GM18517 (cell line): ENCODE results near the gene RMRP.
"Not testable (repeated sequence)": the region's sequence is repeated elsewhere in the genome, so short reads cannot be mapped to it uniquely, and the experiment has no call there.

ENCODE experiments used
- ATAC-seq: cut with Tn5 transposase; IDR thresholded peaks from one replicate; pipeline ENCODE4 v1.9.1; 2021; ENCODE audit warnings: mild to moderate bottlenecking, moderate library complexity; ENCODE audit not compliant: unreplicated experiment

The RMRP gene

GRCh38 chr9:35646153-35646532 lies 11.7 kb downstream of the RMRP start:
- no peak for ATAC-seq

DNA sequence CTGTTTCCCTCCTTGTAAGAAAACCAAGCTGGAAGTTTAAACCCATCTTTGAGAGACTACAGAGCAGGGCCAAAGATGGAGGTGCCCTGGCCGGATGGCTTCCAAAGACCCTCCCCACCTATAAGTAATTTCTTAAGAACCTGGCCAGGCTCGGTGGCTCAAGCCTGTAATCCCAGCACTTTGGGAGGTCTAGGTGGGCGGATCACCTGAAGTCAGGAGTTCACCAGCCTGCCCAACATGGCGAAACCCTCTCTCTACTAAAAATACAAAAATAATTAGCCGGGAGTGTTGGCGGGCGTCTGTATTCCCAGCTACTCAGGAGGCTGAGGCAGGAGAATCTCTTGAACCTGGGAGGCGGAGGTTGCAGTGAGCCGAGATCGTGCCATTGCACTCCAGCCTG lies 12.1 kb downstream of the RMRP start:
- not testable (repeated sequence) for ATAC-seq

DNA sequence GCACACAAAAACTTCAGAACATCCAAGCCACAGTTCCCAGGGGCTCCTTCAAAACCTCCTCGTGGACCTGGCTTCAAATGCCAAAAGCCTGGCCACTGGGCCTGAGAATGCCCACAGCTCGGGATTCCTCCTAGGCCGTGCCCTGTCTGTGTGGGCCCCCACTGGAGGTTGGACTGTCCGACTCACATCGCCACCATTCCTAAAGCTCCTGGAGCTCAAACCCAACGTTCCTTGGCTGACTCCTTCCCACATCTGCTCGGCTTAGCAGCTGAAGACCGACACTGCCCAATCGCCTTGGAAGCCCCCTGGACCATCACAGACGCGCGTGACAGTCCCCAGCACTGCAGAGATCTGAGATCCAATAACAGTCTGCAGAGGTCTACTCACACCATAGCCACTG lies 14.8 kb downstream of the RMRP start:
- ATAC-seq, result no peak

DNA sequence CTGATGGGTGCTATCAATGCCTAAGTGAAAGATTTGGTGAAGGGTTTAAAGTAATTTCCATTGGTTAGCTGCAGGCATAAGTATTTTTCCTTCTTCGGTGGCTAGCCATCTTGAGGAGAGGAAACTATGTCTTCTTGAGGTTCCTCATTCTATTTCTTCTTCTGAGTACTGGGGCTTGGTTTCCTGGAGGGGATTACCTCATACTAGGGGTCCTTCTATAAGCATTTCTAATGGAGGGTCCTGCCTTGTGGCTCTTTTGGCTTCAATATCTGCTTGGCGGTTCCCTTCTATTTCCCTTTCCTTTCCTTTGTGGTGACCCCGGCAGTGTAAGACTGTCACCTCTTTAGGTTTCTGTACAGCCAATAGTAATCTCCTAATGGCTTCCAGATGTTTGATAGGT lies 16.3 kb downstream of the RMRP start:
- ATAC-seq, result not testable (repeated sequence)

- not testable (repeated sequence) for ATAC-seq
Observed at GRCh38 chr9:35640431-35640830, 17.4 kb downstream of the RMRP start.

DNA sequence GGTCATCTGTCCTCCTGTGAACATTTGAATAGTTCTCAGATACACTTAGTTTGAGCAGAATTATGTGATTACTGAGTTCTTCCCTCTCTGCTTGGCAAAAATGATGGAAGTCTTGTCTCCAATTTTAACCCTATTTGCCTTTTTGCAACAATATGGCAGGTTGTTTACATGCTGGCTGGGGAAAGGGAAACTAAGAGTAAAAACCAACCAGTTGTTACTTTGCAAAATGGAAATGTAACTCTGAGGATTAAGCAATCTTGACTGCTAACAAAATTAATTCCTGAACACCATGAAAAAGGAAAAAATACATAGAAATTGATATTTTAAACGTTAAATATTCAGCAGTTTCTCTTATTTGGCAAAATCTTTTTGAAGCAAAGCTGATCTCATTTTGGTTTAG lies 18.2 kb downstream of the RMRP start:
- no peak for ATAC-seq

DNA sequence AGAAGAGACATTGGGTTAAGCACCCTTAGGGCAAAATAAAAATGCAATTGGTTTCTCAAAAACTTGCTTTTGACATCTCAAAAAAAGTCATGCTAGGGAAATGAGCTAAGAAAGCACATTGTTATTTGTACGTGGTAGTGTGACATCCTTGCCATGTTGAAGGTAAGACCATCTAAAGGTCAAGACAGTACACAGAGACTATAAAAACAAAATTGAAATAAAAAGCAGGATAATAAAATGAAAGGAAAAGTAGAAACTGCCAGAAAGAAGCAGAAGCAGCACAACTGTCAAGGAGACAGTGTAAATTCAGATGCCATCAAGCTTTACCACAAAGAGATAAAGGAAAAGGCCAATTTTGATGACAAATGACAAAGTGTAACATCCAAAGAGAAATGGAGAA lies 18.6 kb downstream of the RMRP start:
- ATAC-seq, result not testable (repeated sequence)

DNA sequence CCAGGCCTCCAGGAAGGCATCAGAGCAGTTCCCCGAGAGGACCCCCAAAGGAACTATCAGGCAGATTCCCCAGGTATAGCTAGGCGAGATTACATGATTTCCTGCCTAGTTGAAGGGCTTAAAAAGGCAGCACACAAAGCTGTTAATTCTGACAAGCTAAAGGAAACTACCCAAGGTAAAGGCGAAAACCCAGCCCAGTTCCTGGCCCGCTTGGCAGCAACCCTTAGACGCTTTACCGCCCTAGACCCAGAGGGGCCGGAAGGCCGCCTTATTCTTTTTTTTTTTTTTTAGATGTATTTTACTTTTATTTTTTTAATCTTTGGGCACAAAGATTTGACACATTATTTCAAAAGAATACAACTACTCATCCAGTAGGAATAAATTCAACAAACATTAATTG lies 19.1 kb downstream of the RMRP start:
- ATAC-seq, result not testable (repeated sequence)

GRCh38 chr9:35637427-35637955 lies 20.3 kb downstream of the RMRP start:
- not testable (repeated sequence) for ATAC-seq

DNA sequence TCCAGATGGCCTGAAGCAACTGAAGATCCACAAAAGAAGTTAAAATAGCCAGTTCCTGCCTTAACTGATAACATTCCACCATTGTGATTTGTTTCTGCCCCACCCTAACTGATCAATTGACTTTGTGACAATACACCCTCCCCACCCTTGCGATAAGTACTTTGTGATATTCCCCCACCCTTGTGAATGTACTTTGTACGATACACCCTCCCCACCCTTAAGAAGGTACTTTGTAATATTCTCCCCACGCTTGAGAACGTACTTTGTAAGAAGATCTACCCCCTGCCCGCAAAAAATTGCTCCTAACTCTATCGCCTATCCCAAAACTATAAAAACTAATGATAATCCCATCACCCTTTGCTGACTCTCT lies 21.0 kb downstream of the RMRP start:
- ATAC-seq, result not testable (repeated sequence)

DNA sequence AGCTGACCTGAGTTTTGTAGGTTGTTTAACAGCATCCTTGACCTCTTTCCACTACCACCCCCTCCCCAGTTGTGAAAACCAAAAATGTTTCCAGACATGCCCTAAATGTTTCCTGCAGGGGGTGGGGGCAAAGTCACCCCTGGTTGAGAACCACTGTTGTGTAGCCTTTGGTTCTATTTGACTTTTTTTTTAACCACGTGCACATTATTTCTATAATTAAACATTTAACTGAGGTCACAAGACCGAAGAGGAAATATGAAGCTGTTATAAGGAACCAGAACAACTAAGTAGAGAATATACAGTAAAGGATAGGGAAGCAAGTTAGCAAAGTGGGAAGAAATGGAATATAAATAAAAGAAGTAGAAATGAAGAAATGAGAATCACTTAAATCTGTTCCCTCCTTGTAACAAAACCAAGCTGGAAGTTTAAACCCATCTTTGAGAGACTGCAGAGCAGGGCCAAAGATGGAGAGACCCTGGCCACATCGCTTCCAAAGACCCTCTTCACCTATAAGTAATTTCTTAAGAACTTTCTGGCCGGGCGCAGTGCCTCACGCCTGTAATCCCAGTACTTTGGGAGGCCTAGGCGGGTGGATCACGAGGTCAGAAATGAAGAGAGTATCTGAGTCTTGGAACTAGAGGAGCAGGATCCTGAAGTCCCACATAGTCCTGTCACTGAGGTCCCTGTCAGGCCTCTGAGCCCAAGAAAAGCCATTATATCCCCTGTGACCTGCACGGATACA lies 21.5 kb downstream of the RMRP start:
- no peak for ATAC-seq

DNA sequence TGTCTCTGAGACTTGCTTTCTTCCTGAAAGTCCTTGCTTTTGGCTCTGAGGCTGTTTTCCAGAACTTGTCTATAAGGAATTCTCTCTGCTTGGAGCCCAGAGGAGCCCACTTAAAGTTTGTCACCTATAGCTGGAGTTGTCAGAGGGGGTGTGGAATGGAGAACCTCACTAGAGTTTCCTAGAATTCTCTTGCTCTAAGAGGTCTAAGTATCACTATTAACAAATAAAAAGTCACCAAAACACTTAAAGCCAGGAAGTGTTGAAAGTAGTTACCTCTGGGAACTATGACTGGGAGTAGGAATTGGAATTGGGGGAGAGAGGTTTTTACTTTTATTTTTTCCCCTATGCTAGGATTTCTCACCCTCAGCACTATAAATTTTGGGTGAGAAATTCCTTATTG lies 22.1 kb downstream of the RMRP start:
- no peak for ATAC-seq

DNA sequence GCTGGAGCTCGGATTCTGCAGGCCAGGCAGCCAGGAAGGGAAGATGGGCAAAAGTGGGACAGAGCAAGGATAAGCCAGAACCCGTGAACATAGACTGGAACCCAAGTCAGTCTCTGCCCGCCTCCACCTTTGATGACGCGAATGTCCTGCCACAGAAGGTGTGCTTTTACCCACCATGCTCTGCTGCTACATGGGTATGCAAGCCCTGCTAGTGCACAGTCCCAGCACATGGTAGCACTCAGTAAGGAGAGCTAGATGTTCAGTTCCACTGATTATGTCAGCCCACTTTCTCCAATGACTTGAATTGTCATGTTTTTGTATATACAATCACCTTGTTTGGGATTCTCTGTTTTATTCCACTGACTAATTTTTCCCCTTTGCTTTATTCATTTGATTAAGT lies 28.2 kb downstream of the RMRP start:
- ATAC-seq, result no peak

- no peak for ATAC-seq
Observed at GRCh38 chr9:35628389-35628991, 29.3 kb downstream of the RMRP start.

DNA sequence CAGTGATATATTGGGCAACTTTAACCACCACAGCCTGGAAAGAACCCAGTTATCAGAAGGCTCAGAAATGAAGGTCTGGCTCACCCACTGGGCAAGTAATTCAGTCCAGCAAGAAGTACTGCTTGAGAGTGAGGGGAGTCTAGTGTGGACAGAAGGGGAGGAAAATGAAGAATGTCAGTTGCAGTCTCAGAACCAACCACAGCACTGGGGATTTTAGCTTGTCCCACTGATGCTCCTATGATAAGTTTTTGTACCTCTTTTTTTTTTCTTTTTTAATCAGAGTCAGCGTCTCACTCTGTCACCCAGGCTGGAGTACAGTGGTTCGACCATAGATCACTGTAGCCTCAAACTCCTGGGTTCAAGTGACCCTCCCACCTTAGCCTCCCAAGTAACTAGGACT lies 30.2 kb downstream of the RMRP start:
- no peak for ATAC-seq

- peak; percentile 62 for ATAC-seq
Observed at GRCh38 chr9:35619800-35620158, 38.0 kb downstream of the RMRP start.

DNA sequence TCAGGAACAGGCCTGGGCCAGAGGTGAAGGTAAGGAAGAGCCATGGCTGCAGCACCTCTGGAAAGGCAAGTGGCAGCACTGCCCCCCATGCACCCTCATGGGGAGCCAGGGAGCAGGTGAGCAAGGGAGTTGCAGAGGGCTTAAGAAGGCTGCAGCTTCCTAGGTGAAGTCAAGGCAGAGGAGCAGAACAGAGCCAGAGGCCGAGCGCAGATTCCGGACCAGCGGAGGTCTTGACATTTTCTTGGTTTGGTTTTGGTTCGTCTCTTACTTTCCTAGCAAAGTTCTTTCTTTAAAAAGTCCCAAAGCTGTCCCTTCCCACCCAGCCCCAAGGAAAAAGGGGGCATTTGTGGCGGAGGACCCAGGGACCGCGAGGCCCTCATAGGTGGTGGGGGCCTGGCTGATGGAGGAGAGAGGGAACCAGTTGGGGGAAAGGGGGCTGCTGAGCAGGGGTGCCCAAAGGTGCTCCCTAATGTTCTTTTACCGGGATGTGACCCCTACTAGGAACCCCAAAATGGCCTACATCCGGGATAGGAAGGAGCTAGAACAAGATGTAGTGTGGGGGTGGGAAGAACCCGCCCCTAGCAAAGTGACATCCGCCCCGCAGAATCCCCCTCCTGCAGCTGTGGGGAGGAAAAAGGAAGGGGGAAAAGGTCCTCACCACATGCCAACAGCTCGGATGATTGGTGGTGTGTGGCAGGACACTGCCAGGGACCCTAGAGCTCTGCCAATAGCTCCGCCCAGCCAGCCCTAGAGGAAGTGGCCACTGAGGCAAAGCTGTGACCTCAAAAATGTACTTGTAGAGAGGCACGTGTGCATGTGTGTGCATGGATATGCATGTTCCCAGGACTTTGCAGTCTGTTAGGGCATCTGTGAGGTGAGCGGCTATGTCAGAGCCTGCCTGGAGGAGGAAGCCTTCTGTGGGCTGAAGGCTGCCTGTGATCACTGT lies 38.7 kb downstream of the RMRP start:
- peak; percentile 49 for ATAC-seq

- no peak for ATAC-seq
Observed at GRCh38 chr9:35618325-35618727, 39.5 kb downstream of the RMRP start, which contains the start of gene CD72. CD72 (minus strand) TSS chr9:35618413; CDS start chr9:35618303, 110 bp downstream.

DNA sequence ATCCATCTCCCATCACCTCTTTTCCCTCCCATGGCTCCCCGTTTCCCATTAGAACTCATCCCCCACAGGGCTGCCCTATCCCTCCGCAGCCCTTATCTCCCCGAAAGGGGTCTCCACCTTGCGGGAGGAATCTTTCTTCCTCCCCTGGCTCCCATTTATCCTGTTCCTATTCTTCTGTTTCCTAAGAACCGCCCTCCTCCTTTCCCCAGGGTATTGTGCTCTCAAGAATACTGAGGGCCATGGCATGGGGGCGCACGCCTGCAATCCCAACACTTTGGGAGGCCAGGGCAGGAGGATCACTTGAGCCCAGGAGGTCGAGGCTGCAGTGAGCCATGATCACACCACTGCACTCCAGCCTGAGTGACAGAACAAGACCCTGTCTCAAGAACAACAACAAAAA lies 40.3 kb downstream of the RMRP start:
- ATAC-seq, result no peak

DNA sequence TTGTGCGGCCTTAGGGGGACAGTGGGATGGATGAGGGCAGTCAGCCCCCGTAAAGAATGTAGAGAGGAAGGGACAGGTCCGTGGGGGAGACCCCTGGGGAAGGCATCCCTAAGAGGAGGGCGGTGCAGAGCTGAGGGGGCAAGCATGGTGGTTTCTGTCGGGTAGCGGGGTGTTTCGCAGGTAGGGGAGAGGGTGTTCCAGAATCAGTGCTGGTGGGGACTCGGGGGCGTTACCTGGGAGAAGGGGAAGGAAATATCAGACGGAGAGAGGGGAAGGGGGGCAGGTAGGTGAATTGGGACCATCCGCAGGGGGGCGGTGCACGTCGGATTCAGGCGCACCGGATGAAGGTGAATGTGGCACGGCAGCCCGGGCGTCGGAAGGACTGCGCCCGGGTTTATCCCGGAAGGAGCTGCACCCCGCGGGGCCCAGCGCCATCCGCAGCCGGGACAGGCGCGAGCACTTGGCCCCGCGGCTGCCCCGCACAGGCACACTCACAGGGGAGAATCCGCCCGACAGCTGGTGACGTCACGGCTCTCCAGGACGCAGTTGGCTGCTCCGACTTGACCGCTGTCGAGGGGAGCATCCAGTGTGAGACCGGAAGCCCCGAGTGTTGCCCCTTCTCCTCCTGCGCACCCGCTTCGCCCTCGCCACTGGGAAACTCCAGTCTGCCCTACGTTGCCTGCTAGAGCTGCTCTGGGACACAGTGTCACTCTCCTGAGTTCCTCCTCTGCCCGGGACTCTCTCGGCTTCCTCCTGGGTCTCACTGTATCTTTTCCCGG lies 40.9 kb downstream of the RMRP start:
- no peak for ATAC-seq
